Liver (tissue), 9 donors: ENCODE data around the gene GRK5. TPM values are rescaled to one million over a fixed set of nuclear protein-coding genes. Genes with fewer than 3 reads are reported as not detected.

Experiments
- DNase-seq: peaks from one replicate; pipeline ENCODE4 v3.0.0-alpha.2; 2017; ENCODE audit warnings: low spot score
- H3K27ac ChIP-seq, 2 donors: one replicate each; pipeline ENCODE4 v1.7.0; 2013; ENCODE audit warnings: inconsistent platforms in 2 of 2, low read length in 2 of 2, control low read depth in 1 of 2, low read depth in 1 of 2, mild to moderate bottlenecking in 1 of 2
- H3K27me3 ChIP-seq, 4 donors: one replicate each; pipeline versions ENCODE4 v1.6.1 to v1.7.0; 2013; ENCODE audit warnings: low read length in 3 of 4, inconsistent platforms in 1 of 4, mild to moderate bottlenecking in 1 of 4, moderate library complexity in 1 of 4; ENCODE audit not compliant: control insufficient read depth in 4 of 4, insufficient read depth in 4 of 4
- H3K36me3 ChIP-seq, 4 donors: one replicate each; pipeline versions ENCODE4 v1.6.1 to v1.7.0; 2013; ENCODE audit warnings: low read length in 3 of 4, mild to moderate bottlenecking in 3 of 4, low read depth in 1 of 4, moderate library complexity in 1 of 4; ENCODE audit not compliant: control insufficient read depth in 4 of 4, insufficient read depth in 3 of 4
- H3K4me1 ChIP-seq, 4 donors: one replicate each; pipeline versions ENCODE4 v1.6.1 to v1.7.0; 2013; ENCODE audit warnings: low read length in 3 of 4, mild to moderate bottlenecking in 3 of 4, moderate library complexity in 1 of 4; ENCODE audit not compliant: control insufficient read depth in 4 of 4, insufficient read depth in 4 of 4
- H3K4me3 ChIP-seq, 3 donors: one replicate each; pipeline versions ENCODE4 v1.6.1 to v1.7.0; 2013; ENCODE audit warnings: low read length in 3 of 3, control low read depth in 1 of 3, low read depth in 1 of 3, mild to moderate bottlenecking in 1 of 3
- H3K9ac ChIP-seq, 2 donors: one replicate each; pipeline ENCODE4 v1.7.0; 2013; ENCODE audit warnings: low read length in 2 of 2, mild to moderate bottlenecking in 2 of 2, moderate library complexity in 2 of 2, control low read depth in 1 of 2, low read depth in 1 of 2
- H3K9me3 ChIP-seq, 4 donors: one replicate each; pipeline versions ENCODE4 v1.6.1 to v1.7.0; 2013; ENCODE audit warnings: low read length in 3 of 4; ENCODE audit not compliant: control insufficient read depth in 4 of 4
- ATF3 ChIP-seq: IDR thresholded peaks from 2 replicates; pipeline ENCODE4 v1.6.1; 2016; ENCODE audit warnings: antibody characterized with exemption
- EGR1 ChIP-seq, 2 donors: IDR thresholded peaks; 2 replicates each; pipeline ENCODE4 v1.6.1; 2016 to 2018; ENCODE audit warnings: antibody characterized with exemption in 2 of 2, low read depth in 2 of 2
- FOXA2 ChIP-seq: IDR thresholded peaks from 2 replicates; pipeline ENCODE4 v1.6.1; 2016; ENCODE audit warnings: antibody characterized with exemption
- GABPA ChIP-seq, 2 donors: IDR thresholded peaks in 1 of 2; conservative IDR thresholded peaks in 1 of 2; 2 replicates each; pipeline ENCODE4 v1.6.1; 2016; ENCODE audit warnings: antibody characterized with exemption in 2 of 2, mild to moderate bottlenecking in 1 of 2, moderate library complexity in 1 of 2
- HNF4A ChIP-seq, 2 donors: conservative IDR thresholded peaks; 2 replicates each; pipeline ENCODE4 v1.6.1; 2016; ENCODE audit warnings: antibody characterized with exemption in 2 of 2, mild to moderate bottlenecking in 2 of 2
- HNF4G ChIP-seq: IDR thresholded peaks from 2 replicates; pipeline ENCODE4 v1.6.1; 2016; ENCODE audit warnings: antibody characterized with exemption
- NR2F2 ChIP-seq: IDR thresholded peaks from 2 replicates; pipeline ENCODE4 v1.6.1; 2016; ENCODE audit warnings: antibody characterized with exemption
- RAD21 ChIP-seq, 2 donors: IDR thresholded peaks; 2 replicates each; pipeline ENCODE4 v1.6.1; 2016; ENCODE audit warnings: antibody characterized with exemption in 2 of 2, mild to moderate bottlenecking in 2 of 2
- RXRA ChIP-seq, 2 donors: IDR thresholded peaks; 2 replicates each; pipeline ENCODE4 v1.6.1; 2017 to 2018; ENCODE audit warnings: antibody characterized with exemption in 2 of 2, mild to moderate bottlenecking in 1 of 2
- SP1 ChIP-seq: IDR thresholded peaks from 2 replicates; pipeline ENCODE4 v1.6.1; 2018; ENCODE audit warnings: antibody characterized with exemption, mild to moderate bottlenecking
- TAF1 ChIP-seq: conservative IDR thresholded peaks from 2 replicates; pipeline ENCODE4 v1.6.1; 2016; ENCODE audit warnings: antibody characterized with exemption, mild to moderate bottlenecking
- YY1 ChIP-seq: IDR thresholded peaks from 2 replicates; pipeline ENCODE4 v1.6.1; 2016; ENCODE audit warnings: antibody characterized with exemption, mild to moderate bottlenecking
- ZBTB33 ChIP-seq: IDR thresholded peaks from 2 replicates; pipeline ENCODE4 v1.6.1; 2016; ENCODE audit warnings: antibody characterized with exemption
- WGBS: extraction: QIAGEN DNeasy Blood & Tissue Kit; methylation state at CpG from one replicate; pipeline ENCODE4 v1.1.7; 2013; 5-methylcytosine and 5-hydroxymethylcytosine counted together
- polyA plus RNA-seq, 2 donors: library from polyadenylated mRNA; stranded (reverse) in 1 of 2; unstranded in 1 of 2; fragments of 200-250 nt in 1 of 2; fragments of >200 nt in 1 of 2; fragmentation: Nextera tagmentation in 1 of 2; extraction: Ambion mirVana in 1 of 2; gene quantifications; one replicate each; pipeline versions ENCODE4 v1.2.1 to v1.2.3, GENCODE V29; 2013 to 2015
- total RNA-seq, 2 donors: library from RNA; depleted of rRNA; stranded (reverse); fragments of >200 nt; gene quantifications; one replicate each; pipeline ENCODE4 v1.2.3, GENCODE V29; 2014
- TF ChIP-seq, protein P1 (sequence below): fragments of 150-350 bp; IDR thresholded peaks from 2 replicates; pipeline ENCODE4 v1.5.1; 2017; ENCODE audit warnings: improper control_type of control experiment, low read depth, low read length; ENCODE audit not compliant: missing input control
- TF ChIP-seq, protein P2 (sequence below): IDR thresholded peaks from 2 replicates; pipeline ENCODE4 v1.6.1; 2016; ENCODE audit warnings: antibody characterized with exemption
- donor health status: healthy.
- donor health status: healthy.
- donor health status: healthy.
- donor health status: healthy.
- donor health status: healthy.

GRK5 gene
- total and polyA plus RNA-seq, 4 donors, result 2.1 to 6.6 (median 5.1) TPM

GRCh38 chr10:119254335-119254734 is 47.0 kb downstream of the GRK5 start:
- Histone ChIP-seq H3K27ac (peak overlapping the region; percentile 67 to 92), H3K9me3 (no peaks in the 10 kb centered on the region)
- 81% methylated on average over 3 of the region's 3 CpGs for WGBS

GRCh38 chr10:119256030-119256429 is 48.7 kb downstream of the GRK5 start:
- H3K4me3 ChIP-seq, result no peak overlapping the region
- H3K9me3 ChIP-seq, result no peaks in the 10 kb centered on the region
- no peaks in the 10 kb centered on the region for H3K36me3 ChIP-seq
- DNase-seq, result no peak
- no peaks in the 10 kb centered on the region for H3K27me3 ChIP-seq
- H3K9ac ChIP-seq, result no peak overlapping the region
- peaks cover 15 to 31% (median 20%) of the 10 kb centered on the region in 4 donors for H3K4me1 ChIP-seq
- WGBS, result 93% methylated on average over 8 of the region's 8 CpGs
- no peak overlapping the region for H3K27ac ChIP-seq
- no peak for TF ChIP-seq HNF4A (conservative IDR thresholded peaks at IDR 0.05)
- no peak for TF ChIP-seq EGR1 (IDR thresholded peaks at IDR 0.05; ENCODE audit: low read depth in 2 of 2)
- TF ChIP-seq, protein P1, sequence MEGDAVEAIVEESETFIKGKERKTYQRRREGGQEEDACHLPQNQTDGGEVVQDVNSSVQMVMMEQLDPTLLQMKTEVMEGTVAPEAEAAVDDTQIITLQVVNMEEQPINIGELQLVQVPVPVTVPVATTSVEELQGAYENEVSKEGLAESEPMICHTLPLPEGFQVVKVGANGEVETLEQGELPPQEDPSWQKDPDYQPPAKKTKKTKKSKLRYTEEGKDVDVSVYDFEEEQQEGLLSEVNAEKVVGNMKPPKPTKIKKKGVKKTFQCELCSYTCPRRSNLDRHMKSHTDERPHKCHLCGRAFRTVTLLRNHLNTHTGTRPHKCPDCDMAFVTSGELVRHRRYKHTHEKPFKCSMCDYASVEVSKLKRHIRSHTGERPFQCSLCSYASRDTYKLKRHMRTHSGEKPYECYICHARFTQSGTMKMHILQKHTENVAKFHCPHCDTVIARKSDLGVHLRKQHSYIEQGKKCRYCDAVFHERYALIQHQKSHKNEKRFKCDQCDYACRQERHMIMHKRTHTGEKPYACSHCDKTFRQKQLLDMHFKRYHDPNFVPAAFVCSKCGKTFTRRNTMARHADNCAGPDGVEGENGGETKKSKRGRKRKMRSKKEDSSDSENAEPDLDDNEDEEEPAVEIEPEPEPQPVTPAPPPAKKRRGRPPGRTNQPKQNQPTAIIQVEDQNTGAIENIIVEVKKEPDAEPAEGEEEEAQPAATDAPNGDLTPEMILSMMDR, result no peak
- TF ChIP-seq RAD21 (IDR thresholded peaks at IDR 0.05), result no peak
- no peak for TF ChIP-seq YY1
- TF ChIP-seq RXRA (IDR thresholded peaks at IDR 0.05), result no peak
- no peak for TF ChIP-seq TAF1

More at GRCh38 chr10:119254335-119254734, 47.0 kb downstream of the GRK5 start:
- Histone ChIP-seq H3K27me3 (no peaks in the 10 kb centered on the region), H3K9ac (peak overlapping the region in 1 of 2 donors; percentile 66), H3K36me3 (no peaks in the 10 kb centered on the region), H3K4me3 (no peak overlapping the region), H3K4me1 (peaks cover 15 to 31% (median 20%) of the 10 kb centered on the region in 4 donors)
- no peak for DNase-seq
- TF ChIP-seq RXRA (IDR thresholded peaks at IDR 0.05), result no peak
- TF ChIP-seq ATF3, result no peak
- no peak for TF ChIP-seq YY1
- TF ChIP-seq RAD21 (IDR thresholded peaks at IDR 0.05), result no peak
- TF ChIP-seq GABPA (IDR thresholded peaks at IDR 0.05 in 1 of 2, conservative IDR thresholded peaks at IDR 0.05 in 1 of 2), result no peak

DNA sequence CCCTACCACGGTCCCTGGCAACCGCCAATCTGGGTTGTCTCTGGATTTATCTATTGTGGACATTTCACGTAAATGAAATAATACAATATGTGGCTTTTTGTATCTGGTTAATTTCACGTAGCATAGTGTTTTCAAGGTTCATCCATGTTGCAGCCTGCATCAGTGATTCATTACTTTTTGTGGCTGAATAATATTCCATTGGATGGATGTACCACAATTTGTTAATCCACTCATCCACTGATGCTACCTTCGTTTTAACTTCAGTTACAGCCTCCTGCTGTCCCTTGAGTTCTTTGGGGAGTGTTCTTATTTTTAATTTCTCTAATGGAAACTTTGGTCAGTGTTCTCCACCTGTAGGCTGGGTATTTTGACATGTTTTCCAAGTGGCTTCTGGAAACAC is 49.5 kb downstream of the GRK5 start:
- DNase-seq, result no peak
- no peak overlapping the region for H3K27ac ChIP-seq
- no peak overlapping the region for H3K4me3 ChIP-seq
- 96% methylated on average over 5 of the region's 5 CpGs for WGBS
- no peak for TF ChIP-seq NR2F2
- TF ChIP-seq HNF4G, result no peak
- peaks cover 15 to 29% (median 18%) of the 10 kb centered on the region in 4 donors for H3K4me1 ChIP-seq
- H3K36me3 ChIP-seq, result no peaks in the 10 kb centered on the region
- H3K9ac ChIP-seq, result no peak overlapping the region
- no peaks in the 10 kb centered on the region for H3K27me3 ChIP-seq
- H3K9me3 ChIP-seq, result no peaks in the 10 kb centered on the region

GRCh38 chr10:119257899-119258419 is 50.6 kb downstream of the GRK5 start:
- no peak overlapping the region for H3K27ac ChIP-seq
- no peak overlapping the region for H3K9ac ChIP-seq
- no peaks in the 10 kb centered on the region for H3K9me3 ChIP-seq
- H3K36me3 ChIP-seq, result no peaks in the 10 kb centered on the region
- WGBS, result 84% methylated on average over 4 of the region's 4 CpGs
- H3K27me3 ChIP-seq, result no peaks in the 10 kb centered on the region
- DNase-seq, result no peak
- H3K4me1 ChIP-seq, result peaks cover 4 to 18% (median 10%) of the 10 kb centered on the region in 4 donors
- no peak overlapping the region for H3K4me3 ChIP-seq
- TF ChIP-seq SP1 (no peak), RXRA (IDR thresholded peaks at IDR 0.05) (no peak), FOXA2 (no peak), ZBTB33 (no peak), RAD21 (IDR thresholded peaks at IDR 0.05) (no peak), ATF3 (no peak), HNF4G (no peak), TAF1 (no peak), HNF4A (conservative IDR thresholded peaks at IDR 0.05) (no peak), GABPA (IDR thresholded peaks at IDR 0.05 in 1 of 2, conservative IDR thresholded peaks at IDR 0.05 in 1 of 2) (no peak), NR2F2 (no peak), EGR1 (IDR thresholded peaks at IDR 0.05; ENCODE audit: low read depth in 2 of 2) (no peak)
- TF ChIP-seq, protein P1, result no peak
- TF ChIP-seq, protein P2, sequence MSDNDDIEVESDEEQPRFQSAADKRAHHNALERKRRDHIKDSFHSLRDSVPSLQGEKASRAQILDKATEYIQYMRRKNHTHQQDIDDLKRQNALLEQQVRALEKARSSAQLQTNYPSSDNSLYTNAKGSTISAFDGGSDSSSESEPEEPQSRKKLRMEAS, result no peak
